GOT3 (cell line): Measurements from ENCODE around the gene DPY19L3.
"Not testable (repeated sequence)": the region's sequence is repeated elsewhere in the genome, so short reads cannot be mapped to it uniquely, and the experiment has no call there.

ENCODE experiments used
- DNase-seq: peaks from one replicate; lab custom pipeline; 2025; ENCODE audit warnings: mixed read lengths; lab: John Stamatoyannopoulos, UW

The DPY19L3 gene

GRCh38 chr19:32396046-32396652, 9.4 kb upstream of the DPY19L3 start:
- no peak for DNase-seq

- no peak for DNase-seq
Observed at GRCh38 chr19:32397671-32398101, 7.9 kb upstream of the DPY19L3 start.

GRCh38 chr19:32401992-32402391, 3.6 kb upstream of the DPY19L3 start:
- DNase-seq, result no peak

- no peak for DNase-seq
Observed at GRCh38 chr19:32403291-32403995, 2.1 kb upstream of the DPY19L3 start.

- no peak for DNase-seq
Observed at GRCh38 chr19:32404213-32404932, 1.2 kb upstream of the DPY19L3 start.

GRCh38 chr19:32404933-32405430, 588 bp upstream of the DPY19L3 start:
- DNase-seq, result no peak

GRCh38 chr19:32406161-32407003, 812 bp downstream of the DPY19L3 start:
- no peak for DNase-seq

GRCh38 chr19:32407004-32407992, 1.7 kb downstream of the DPY19L3 start:
- DNase-seq, result no peak

- no peak for DNase-seq
Observed at GRCh38 chr19:32415246-32415645, 9.7 kb downstream of the DPY19L3 start.

GRCh38 chr19:32415669-32416068, 10.1 kb downstream of the DPY19L3 start:
- DNase-seq, result no peak

GRCh38 chr19:32416749-32417456, 11.3 kb downstream of the DPY19L3 start:
- no peak for DNase-seq

GRCh38 chr19:32418155-32418554, 12.6 kb downstream of the DPY19L3 start:
- DNase-seq, result no peak

GRCh38 chr19:32421589-32422361, 16.2 kb downstream of the DPY19L3 start:
- DNase-seq, result no peak

GRCh38 chr19:32422435-32422834, 16.9 kb downstream of the DPY19L3 start:
- no peak for DNase-seq

GRCh38 chr19:32423944-32424343, 18.4 kb downstream of the DPY19L3 start:
- not testable (repeated sequence) for DNase-seq

- DNase-seq, result no peak
Observed at GRCh38 chr19:32427536-32427935, 22.0 kb downstream of the DPY19L3 start.

- no peak for DNase-seq
Observed at GRCh38 chr19:32436692-32437091, 31.1 kb downstream of the DPY19L3 start.

- DNase-seq, result no peak
Observed at GRCh38 chr19:32437096-32437495, 31.5 kb downstream of the DPY19L3 start.

- no peak for DNase-seq
Observed at GRCh38 chr19:32438751-32439150, 33.2 kb downstream of the DPY19L3 start.
